IMR-90 (cell line): ENCODE results near the gene IL17C. TPM values are rescaled to one million over a fixed set of nuclear protein-coding genes. Genes with fewer than 3 reads are reported as not detected.

ENCODE experiments used
- ATAC-seq: fragments of 200-7000 bp; cut with Tn5 transposase; 2 replicates; pipeline ENCODE4 v1.9.1; 2020; ENCODE audit warnings: low read depth, mild to moderate bottlenecking, moderate library complexity
- BruUV-seq: library from RNA; stranded (reverse); fragments of 400-500 nt; replicated peaks from 2 replicates; lab custom pipeline; 2021; lab: Mats Ljungman, UMichigan
- CTCF ChIA-PET: fragments of 300-600 bp; formaldehyde crosslinking; extraction: SDS; loops from one replicate; lab custom pipeline; 2021; ENCODE audit warnings: antibody characterized with exemption; lab: Yijun Ruan, JAX
- POLR2A ChIA-PET: fragments of 300-600 bp; sonication (Branson Sonifier 250); formaldehyde crosslinking; loops from one replicate; lab custom pipeline; 2022; ENCODE audit warnings: antibody characterized with exemption; ENCODE audit not compliant: unreplicated experiment; lab: Charles Lee
- DNase-seq: peaks from one replicate; pipeline ENCODE4 v3.0.0; 2013
- H2AFZ ChIP-seq: replicated peaks from 2 replicates; pipeline ENCODE3; 2013; ENCODE audit warnings: low read length, mild to moderate bottlenecking; ENCODE audit not compliant: poor library complexity
- H2AK5ac ChIP-seq: 2 replicates; pipeline ENCODE4 v1.6.1; 2013; ENCODE audit warnings: low read depth, low read length, inconsistent platforms
- H2AK9ac ChIP-seq: replicated peaks from 2 replicates; pipeline ENCODE3; 2013; ENCODE audit warnings: mild to moderate bottlenecking, low read depth, low read length, moderate library complexity; ENCODE audit not compliant: poor library complexity
- H2BK120ac ChIP-seq: 2 replicates; pipeline ENCODE4 v1.6.1; 2013; ENCODE audit warnings: low read depth, low read length, inconsistent platforms
- H2BK15ac ChIP-seq: 3 replicates; pipeline ENCODE4 v1.6.1; 2013; ENCODE audit warnings: low read depth, low read length, inconsistent platforms
- H2BK20ac ChIP-seq: 2 replicates; pipeline ENCODE4 v1.6.1; 2013; ENCODE audit warnings: low read depth, mild to moderate bottlenecking, inconsistent platforms, low read length, moderate library complexity
- H2BK5ac ChIP-seq: 2 replicates; pipeline ENCODE4 v1.6.1; 2013; ENCODE audit warnings: mild to moderate bottlenecking, low read depth, low read length, inconsistent platforms; ENCODE audit not compliant: poor library complexity, severe bottlenecking
- H3K14ac ChIP-seq: replicated peaks from 2 replicates; pipeline ENCODE4 v1.6.1; 2013; ENCODE audit warnings: low read depth, low read length, inconsistent platforms
- H3K18ac ChIP-seq: 2 replicates; pipeline ENCODE4 v1.6.1; 2013; ENCODE audit warnings: low read depth, low read length, control low read depth
- H3K23ac ChIP-seq: 2 replicates; pipeline ENCODE4 v1.6.1; 2013; ENCODE audit warnings: low read depth, low read length, inconsistent platforms
- H3K27ac ChIP-seq: 2 replicates; pipeline ENCODE4 v1.5.1; 2013; ENCODE audit warnings: mild to moderate bottlenecking, control low read depth, low read length; ENCODE audit not compliant: insufficient read depth
- H3K27me3 ChIP-seq: 2 replicates; pipeline ENCODE4 v1.6.1; 2013; ENCODE audit warnings: low read length; ENCODE audit not compliant: control insufficient read depth, insufficient read depth
- H3K36me3 ChIP-seq: 2 replicates; pipeline ENCODE4 v1.6.1; 2013; ENCODE audit warnings: low read length, mixed read lengths; ENCODE audit not compliant: control insufficient read depth, insufficient read depth
- H3K4ac ChIP-seq: 2 replicates; pipeline ENCODE4 v1.6.1; 2013; ENCODE audit warnings: low read depth, low read length, inconsistent platforms
- H3K4me1 ChIP-seq: 2 replicates; pipeline ENCODE4 v1.6.1; 2013; ENCODE audit warnings: low read length, mixed read lengths; ENCODE audit not compliant: control insufficient read depth, insufficient read depth
- H3K4me2 ChIP-seq: 2 replicates; pipeline ENCODE4 v1.6.1; 2013; ENCODE audit warnings: low read depth, mild to moderate bottlenecking, control low read depth, low read length, moderate library complexity
- H3K4me3 ChIP-seq: 2 replicates; pipeline ENCODE4 v1.5.1; 2013; ENCODE audit warnings: low read depth, mild to moderate bottlenecking, control low read depth, low read length, moderate library complexity; ENCODE audit not compliant: insufficient read depth
- H3K56ac ChIP-seq: 2 replicates; pipeline ENCODE4 v1.6.1; 2013; ENCODE audit warnings: low read length, inconsistent platforms; ENCODE audit not compliant: insufficient read depth; ENCODE audit errors: extremely low read depth
- H3K79me1 ChIP-seq, 2 experiments: 2 replicates each; pipeline ENCODE4 v1.6.1; 2013; ENCODE audit warnings: low read length in 2 of 2, inconsistent platforms in 1 of 2, low read depth in 1 of 2
- H3K9ac ChIP-seq: 2 replicates; pipeline ENCODE4 v1.6.1; 2013; ENCODE audit warnings: low read depth, low read length, control low read depth
- H3K9me1 ChIP-seq: 2 replicates; pipeline ENCODE4 v1.6.1; 2013; ENCODE audit warnings: low read length, inconsistent platforms; ENCODE audit not compliant: insufficient read depth
- H3K9me3 ChIP-seq: 2 replicates; pipeline ENCODE4 v1.6.1; 2013; ENCODE audit warnings: low read length; ENCODE audit not compliant: control insufficient read depth, insufficient read depth
- H4K20me1 ChIP-seq: 2 replicates; pipeline ENCODE4 v1.6.1; 2013; ENCODE audit warnings: low read length, inconsistent platforms; ENCODE audit not compliant: insufficient read depth
- H4K5ac ChIP-seq: 2 replicates; pipeline ENCODE4 v1.6.1; 2013; ENCODE audit warnings: mild to moderate bottlenecking, low read depth, low read length, control low read depth
- H4K8ac ChIP-seq, 2 experiments: 2 replicates each; pipeline ENCODE4 v1.6.1; 2013; ENCODE audit warnings: low read depth in 2 of 2, low read length in 2 of 2, control low read depth in 1 of 2, inconsistent platforms in 1 of 2
- H4K91ac ChIP-seq: 2 replicates; pipeline ENCODE4 v1.6.1; 2013; ENCODE audit warnings: low read depth, low read length, inconsistent platforms; ENCODE audit not compliant: insufficient read depth
- BHLHE40 ChIP-seq: fragments of 150-350 bp; IDR thresholded peaks from 2 replicates; pipeline ENCODE4 v1.6.1; 2016; ENCODE audit warnings: mild to moderate bottlenecking, low read depth, low read length
- CEBPB ChIP-seq: IDR thresholded peaks from 2 replicates; pipeline ENCODE4 v1.6.1; 2012; ENCODE audit warnings: low read depth, low read length, improper control_type of control experiment
- CHD1 ChIP-seq: IDR thresholded peaks from 2 replicates; pipeline ENCODE4 v1.6.1; 2012; ENCODE audit warnings: low read depth, low read length, improper control_type of control experiment
- ELK1 ChIP-seq: fragments of 150-350 bp; IDR thresholded peaks from 2 replicates; pipeline ENCODE4 v1.6.1; 2016; ENCODE audit warnings: low read depth, mild to moderate bottlenecking, low read length, moderate library complexity, borderline replicate concordance
- FOS ChIP-seq: fragments of 150-350 bp; IDR thresholded peaks from 2 replicates; pipeline ENCODE4 v1.6.1; 2016; ENCODE audit warnings: low read depth, low read length
- MAFK ChIP-seq: IDR thresholded peaks from 2 replicates; pipeline ENCODE4 v1.6.1; 2012; ENCODE audit warnings: low read depth, low read length, improper control_type of control experiment
- MXI1 ChIP-seq: IDR thresholded peaks from 2 replicates; pipeline ENCODE4 v1.6.1; 2012; ENCODE audit warnings: low read depth, mild to moderate bottlenecking, low read length, moderate library complexity, borderline replicate concordance
- NFE2L2 ChIP-seq: fragments of 150-350 bp; IDR thresholded peaks from 2 replicates; pipeline ENCODE4 v1.6.1; 2016; ENCODE audit warnings: low read depth, mild to moderate bottlenecking, low read length
- RAD21 ChIP-seq: IDR thresholded peaks from 2 replicates; pipeline ENCODE4 v1.6.1; 2012; ENCODE audit warnings: low read length, improper control_type of control experiment
- RCOR1 ChIP-seq: IDR thresholded peaks from 2 replicates; pipeline ENCODE4 v1.6.1; 2012; ENCODE audit warnings: mild to moderate bottlenecking, low read length, improper control_type of control experiment; ENCODE audit not compliant: insufficient replicate concordance
- RFX5 ChIP-seq: IDR thresholded peaks from 2 replicates; pipeline ENCODE4 v1.8.0; 2012; ENCODE audit warnings: low read depth, mild to moderate bottlenecking, low read length, moderate library complexity
- SMC3 ChIP-seq: fragments of 150-350 bp; IDR thresholded peaks from 2 replicates; pipeline ENCODE4 v1.6.1; 2016; ENCODE audit warnings: low read depth, mild to moderate bottlenecking, antibody characterized with exemption, low read length, moderate library complexity
- USF2 ChIP-seq: fragments of 150-350 bp; IDR thresholded peaks from 2 replicates; pipeline ENCODE4 v1.6.1; 2017; ENCODE audit warnings: mild to moderate bottlenecking, antibody characterized with exemption, low read length, low read depth
- WGBS, 2 experiments: methylation state at CpG; one replicate each; pipeline versions ENCODE4 v1.1.5 to v1.1.7; 2013; ENCODE audit warnings: missing lambda C conversion rate in 2 of 2; ENCODE audit not compliant: insufficient read length in 1 of 2; ENCODE audit errors: extremely low coverage in 2 of 2; 5-methylcytosine and 5-hydroxymethylcytosine counted together
- dilution Hi-C: fragments of 300-500 bp; cut with HindIII; formaldehyde crosslinking; loops from one replicate; pipeline ENCODE4 v1.14.3; 2018; ENCODE audit warnings: low sequenced_read_pairs; ENCODE audit not compliant: unreplicated experiment
- in situ Hi-C: fragments of 300-500 bp; cut with MboI; formaldehyde crosslinking; loops from 3 replicates; pipeline ENCODE4 v1.14.3; 2019; ENCODE audit warnings: low sequenced_read_pairs, inconsistent platforms, mixed read lengths
- intact Hi-C: fragments of 100-400 bp; cut with micrococcal nuclease; formaldehyde crosslinking; loops from 2 replicates; pipeline ENCODE4 v1.10.0; 2022
- polyA plus RNA-seq, 3 experiments: library from polyadenylated mRNA; depleted of rRNA; stranded (reverse); fragments of >200 nt; gene quantifications; 2 replicates each; pipeline ENCODE4 v1.2.3, GENCODE V29; 2012; ENCODE audit warnings: low replicate concordance in 1 of 3
- total RNA-seq: library from RNA; depleted of rRNA; stranded (reverse); fragments of >200 nt; gene quantifications from 2 replicates; pipeline ENCODE4 v1.2.3, GENCODE V29; 2012

Gene IL17C
- total and polyA plus RNA-seq, 2 of the 4 experiments (the other 2 are of a cell fraction) = 0.09 TPM; not detected in 1

GRCh38 chr16:88619859-88620815 is 18.2 kb upstream of the IL17C start:
- Histone ChIP-seq H4K91ac (peak overlapping the region; percentile 82; the same call in 1 of the 2 replicates), H3K23ac (no peak overlapping the region), H3K4ac (peak overlapping the region; percentile 68), H4K5ac (peak overlapping the region; percentile 51; the same call in 1 of the 2 replicates), H3K18ac (peak overlapping the region; percentile 31; the same call in 1 of the 2 replicates), H2BK15ac (no peak overlapping the region), H3K36me3 (peaks cover 39% of the 10 kb centered on the region), H3K27ac (peak overlapping the region; percentile 56), H2AK5ac (peak overlapping the region; percentile 88), H3K9me1 (peaks cover 26% of the 10 kb centered on the region), H2BK5ac (peak overlapping the region; percentile 84), H2AFZ (peak overlapping the region; percentile 38), H3K56ac (no peak overlapping the region), H3K9me3 (no peaks in the 10 kb centered on the region), H3K4me3 (no peak overlapping the region), H4K8ac (peak overlapping the region; percentile 23 to 51; a peak in 2 of 4 replicates), H2BK120ac (peak overlapping the region; percentile 55; the same call in 1 of the 2 replicates), H2AK9ac (peak overlapping the region; percentile 10), H3K9ac (no peak overlapping the region), H3K4me1 (peaks cover 23% of the 10 kb centered on the region), H2BK20ac (peak overlapping the region; percentile 27), H3K79me1 (peaks cover 8 to 72% of the 10 kb centered on the region in 2 experiments), H3K27me3 (no peaks in the 10 kb centered on the region), H3K14ac (no peak overlapping the region), H3K4me2 (peak overlapping the region; percentile 8; the same call in 1 of the 2 replicates), H4K20me1 (peaks cover 75% of the 10 kb centered on the region)
- BruUV-seq = no TSS peak
- intact Hi-C loops (no loop called here), dilution Hi-C loops (no loop called here), in situ Hi-C loops (no loop called here)
- ATAC-seq = peak; percentile 89
- POLR2A ChIA-PET = no interaction called here
- 67% methylated on average over 2 of the region's 14 CpGs; no CpG with 5 or more reads in 1 of the 2 experiments for WGBS, 2 experiments
- peak; percentile 98 for DNase-seq
- CTCF ChIA-PET = no interaction called here
- TF ChIP-seq NFE2L2 (0 out of 2 replicates have a peak, but pooled peaks have one; percentile 9), ELK1 (no peak), FOS (peak; percentile 18; the same call in 1 of the 2 replicates), SMC3 (no peak), MAFK (peak; percentile 58), CEBPB (peak; percentile 94), RFX5 (no peak), USF2 (no peak), RAD21 (no peak), RCOR1 (no peak), CHD1 (no peak), BHLHE40 (peak; percentile 73), MXI1 (no peak)
